Activated CD4-positive, alpha-beta T cell treated with anti-CD3 and anti-CD28 coated beads, Interleukin-2, amount 50 U/mL, for 16 hours (primary cell): ENCODE results near the gene PMEPA1.
A peak's percentile ranks its signal among the peaks of the same experiment; 100 is the strongest.

ENCODE experiments used
- DNase-seq: peaks from one replicate; pipeline ENCODE4 v3.0.0-alpha.2; 2020

Gene PMEPA1

GRCh38 chr20:57658833-57659516 is 50.8 kb downstream of the PMEPA1 start:
- DNase-seq: no peak

GRCh38 chr20:57658447-57658832 is 51.4 kb downstream of the PMEPA1 start:
- DNase-seq: no peak

- DNase-seq: no peak
Observed at GRCh38 chr20:57657535-57658446, 52.0 kb downstream of the PMEPA1 start.

- DNase-seq: no peak
Observed at GRCh38 chr20:57656821-57657534, 52.8 kb downstream of the PMEPA1 start.

- DNase-seq: no peak
Observed at GRCh38 chr20:57656252-57656820, 53.5 kb downstream of the PMEPA1 start.

- no peak for DNase-seq
Observed at GRCh38 chr20:57655809-57656155, 54.0 kb downstream of the PMEPA1 start.

GRCh38 chr20:57654998-57655808 is 54.6 kb downstream of the PMEPA1 start:
- DNase-seq: no peak

- peak; percentile 33 for DNase-seq
Observed at GRCh38 chr20:57654363-57654997, 55.3 kb downstream of the PMEPA1 start.

- DNase-seq: no peak
Observed at GRCh38 chr20:57653910-57654309, 55.9 kb downstream of the PMEPA1 start.

GRCh38 chr20:57653546-57653900 is 56.3 kb downstream of the PMEPA1 start:
- DNase-seq: no peak

- DNase-seq: no peak
Observed at GRCh38 chr20:57652606-57653545, 56.9 kb downstream of the PMEPA1 start.

GRCh38 chr20:57651881-57652605 is 57.8 kb downstream of the PMEPA1 start:
- DNase-seq: no peak

- DNase-seq: no peak
Observed at GRCh38 chr20:57650756-57651483, 58.9 kb downstream of the PMEPA1 start.

- no peak for DNase-seq
Observed at GRCh38 chr20:57650266-57650665, 59.5 kb downstream of the PMEPA1 start.

GRCh38 chr20:57649617-57650015 is 60.2 kb downstream of the PMEPA1 start:
- no peak for DNase-seq

- no peak for DNase-seq
Observed at GRCh38 chr20:57648878-57649616, 60.8 kb downstream of the PMEPA1 start.

GRCh38 chr20:57647933-57648785 is 61.7 kb downstream of the PMEPA1 start:
- no peak for DNase-seq
